Fibroblast of upper back skin (primary cell): ENCODE results near the gene SEC16A.

ENCODE experiments used
- DNase-seq: peaks from one replicate; pipeline ENCODE4 v3.0.0-alpha.2; 2013

The SEC16A gene

GRCh38 chr9:136484153-136485048, 1.6 kb upstream of the SEC16A start:
- no peak for DNase-seq

DNA sequence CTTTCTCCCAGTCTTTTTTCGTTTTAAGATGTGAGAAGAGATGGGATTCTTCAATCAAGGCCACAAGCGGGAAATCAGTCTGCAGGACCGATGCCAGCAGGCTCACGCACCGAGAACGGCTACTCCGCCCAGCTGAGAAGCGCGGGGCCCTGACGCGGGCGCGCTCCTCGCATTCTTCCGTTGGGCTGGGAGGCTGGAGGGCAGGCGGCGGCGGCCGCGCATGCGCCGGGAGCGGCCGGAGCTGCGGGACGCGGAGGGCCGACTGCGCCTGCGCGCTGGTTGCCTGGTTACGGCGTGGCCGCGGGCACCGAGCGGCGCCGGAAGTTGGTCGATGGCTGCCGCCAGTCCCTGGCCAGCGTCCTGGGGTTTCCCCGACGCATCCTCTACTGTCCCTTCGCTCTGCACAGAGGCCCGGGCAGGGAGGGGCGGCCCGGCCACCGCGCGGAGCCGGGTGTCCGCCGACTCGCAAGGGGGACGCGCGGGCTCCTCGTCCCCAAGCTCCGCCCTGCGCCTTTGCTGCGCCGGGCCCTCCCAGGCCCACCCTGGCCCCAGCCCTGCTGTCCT, 831 bp upstream of the SEC16A start:
- DNase-seq: peak; percentile 88

- peak; percentile 20 for DNase-seq
Measured at GRCh38 chr9:136482046-136482792, 621 bp downstream of the SEC16A start.

DNA sequence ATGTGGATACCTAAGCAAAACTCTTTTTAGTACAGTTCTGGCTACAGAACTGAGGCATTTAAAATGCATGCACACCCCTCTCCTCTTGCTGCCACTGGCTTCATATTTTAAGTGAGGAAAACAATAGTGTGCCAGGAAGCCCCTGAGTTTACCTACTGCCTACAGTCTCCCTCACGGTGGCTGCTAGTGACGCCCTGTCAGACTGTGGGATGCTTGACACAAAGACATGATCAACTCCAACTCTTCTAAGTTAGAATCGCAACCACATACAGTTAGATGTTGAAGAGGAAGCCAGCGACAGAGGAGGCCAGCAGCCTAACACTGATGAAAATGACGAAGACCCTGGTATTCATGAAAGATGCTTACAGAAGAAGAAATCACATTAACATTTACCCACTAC, 1.3 kb downstream of the SEC16A start:
- no peak for DNase-seq

GRCh38 chr9:136476369-136477150, 6.3 kb downstream of the SEC16A start:
- no peak for DNase-seq

DNA sequence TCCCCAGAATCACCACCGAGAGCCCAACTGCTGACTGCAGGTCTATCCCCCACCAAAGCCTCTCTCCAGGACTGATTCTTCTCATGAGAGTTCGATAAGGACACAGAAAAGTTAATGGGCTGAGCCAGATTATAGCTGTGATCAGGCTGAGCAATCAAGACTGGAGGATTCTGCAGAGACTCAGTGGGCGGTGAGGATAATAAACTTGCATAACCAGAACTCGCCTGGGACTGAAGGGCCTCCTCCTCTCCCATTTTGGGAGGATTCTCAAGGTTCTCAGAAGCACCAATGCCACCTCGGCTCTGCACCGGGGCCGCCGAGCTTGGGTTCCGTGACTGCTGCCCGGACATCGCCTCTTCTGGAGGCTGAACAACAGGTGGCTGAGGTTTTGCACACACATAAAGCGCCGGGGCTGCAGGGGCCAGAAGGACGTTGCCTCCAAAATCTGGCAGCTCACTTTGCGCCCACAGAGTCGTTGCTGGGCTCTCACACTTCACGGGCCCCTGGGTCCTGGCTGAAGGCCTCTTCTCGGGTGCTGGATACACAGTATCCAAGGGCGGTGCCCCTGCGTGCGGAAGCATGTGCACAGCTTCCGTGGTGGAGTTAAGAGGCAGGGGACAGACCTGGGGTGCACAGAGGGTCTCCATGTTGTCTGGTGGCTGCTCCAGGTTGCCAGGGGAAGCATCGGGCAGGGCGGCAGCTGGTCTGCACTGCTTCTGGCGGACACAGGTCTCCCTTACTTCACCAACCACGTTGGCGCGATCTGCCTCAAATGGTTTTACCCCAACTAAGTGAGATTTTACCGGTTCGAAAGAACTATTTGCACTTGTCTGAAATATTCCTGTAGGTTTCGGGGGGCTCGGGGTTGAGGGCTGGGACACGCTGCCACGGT, 7.6 kb downstream of the SEC16A start:
- no peak for DNase-seq

DNA sequence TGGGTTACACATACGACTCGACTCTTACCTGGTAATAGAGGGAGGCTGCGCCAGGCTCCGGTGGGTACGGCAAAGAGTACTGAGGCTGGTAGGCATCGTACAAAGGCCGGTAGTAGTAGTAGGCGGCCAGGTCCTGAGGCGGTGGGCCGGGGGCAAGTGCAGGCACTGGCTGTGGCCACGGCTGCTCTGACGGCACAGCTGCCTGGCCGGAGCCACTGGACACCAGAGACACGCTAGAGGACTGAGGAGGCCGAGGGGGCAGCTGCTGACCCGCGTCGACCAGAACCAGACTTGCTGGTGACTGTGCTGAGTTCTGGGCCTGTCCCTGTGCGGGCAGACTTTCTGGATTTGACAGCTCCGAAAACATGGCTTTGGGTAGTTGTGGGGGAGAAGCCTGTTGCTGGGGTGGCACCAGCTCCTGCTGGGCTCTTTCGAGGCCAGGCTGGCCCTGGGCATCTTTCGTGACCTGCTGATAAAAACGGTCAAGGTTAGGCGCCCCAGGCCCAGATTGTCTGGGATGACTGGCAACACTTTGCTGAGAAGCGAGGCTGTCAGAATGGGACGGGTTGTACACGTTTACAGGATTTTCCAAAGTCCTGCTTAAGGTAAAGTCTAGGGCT, 8.7 kb downstream of the SEC16A start:
- no peak for DNase-seq

- DNase-seq: no peak
Measured at GRCh38 chr9:136473354-136473721, 9.5 kb downstream of the SEC16A start.

GRCh38 chr9:136472640-136473353, 10.0 kb downstream of the SEC16A start:
- no peak for DNase-seq

- DNase-seq: no peak
Measured at GRCh38 chr9:136471802-136472487, 10.9 kb downstream of the SEC16A start.

DNA sequence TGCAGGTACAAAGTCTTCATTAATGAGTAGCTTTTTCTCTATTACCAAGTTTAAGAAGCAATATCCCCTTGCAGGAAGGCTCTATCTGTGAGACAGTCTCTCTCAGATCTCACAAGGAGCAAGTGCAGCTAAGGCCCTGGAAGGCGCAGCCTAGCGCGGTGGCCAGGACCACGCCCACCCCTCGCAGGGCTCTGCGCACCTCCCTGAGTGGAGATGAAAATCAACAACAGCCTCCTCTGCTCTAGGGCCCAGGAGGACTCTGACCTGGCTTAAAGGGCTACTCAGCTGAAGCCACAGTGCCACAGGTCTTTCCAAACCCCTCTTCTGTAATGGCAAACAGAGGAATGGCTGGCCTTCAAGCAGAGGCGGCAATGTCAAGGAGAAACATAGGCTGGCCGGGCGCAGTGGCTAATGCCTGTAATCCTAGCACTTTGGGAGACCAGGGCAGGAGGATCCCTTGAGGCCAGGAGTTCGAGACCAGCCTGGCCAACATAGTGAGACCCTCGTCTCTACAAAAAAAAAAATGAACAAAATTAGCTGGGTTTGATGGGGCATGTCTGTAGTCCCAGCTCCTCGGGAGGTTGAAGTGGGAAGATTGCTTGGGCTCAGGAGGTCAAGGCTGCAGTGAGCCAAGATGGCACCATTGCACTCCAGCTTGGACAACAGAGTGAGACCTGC, 11.9 kb downstream of the SEC16A start:
- DNase-seq: no peak

DNA sequence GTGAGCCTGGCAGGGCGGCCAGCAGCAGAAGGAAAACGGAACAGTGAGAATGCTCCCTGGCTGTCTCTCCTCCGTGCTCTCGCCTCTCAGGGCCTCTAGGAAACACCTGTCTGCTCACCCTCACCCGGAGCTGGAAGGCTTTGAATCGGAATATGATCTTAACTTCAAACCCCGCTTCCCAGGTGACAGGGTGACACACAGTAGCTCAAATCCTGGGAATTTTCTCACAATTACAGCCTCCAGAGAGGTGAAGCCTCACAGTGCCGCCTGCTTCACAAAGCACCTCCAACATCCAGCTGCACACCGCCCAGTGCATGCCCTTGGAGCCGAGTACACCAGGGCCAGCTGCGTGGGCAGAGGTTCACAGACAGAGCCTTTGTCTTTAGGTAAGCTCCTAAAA, 12.5 kb downstream of the SEC16A start:
- DNase-seq: no peak

DNA sequence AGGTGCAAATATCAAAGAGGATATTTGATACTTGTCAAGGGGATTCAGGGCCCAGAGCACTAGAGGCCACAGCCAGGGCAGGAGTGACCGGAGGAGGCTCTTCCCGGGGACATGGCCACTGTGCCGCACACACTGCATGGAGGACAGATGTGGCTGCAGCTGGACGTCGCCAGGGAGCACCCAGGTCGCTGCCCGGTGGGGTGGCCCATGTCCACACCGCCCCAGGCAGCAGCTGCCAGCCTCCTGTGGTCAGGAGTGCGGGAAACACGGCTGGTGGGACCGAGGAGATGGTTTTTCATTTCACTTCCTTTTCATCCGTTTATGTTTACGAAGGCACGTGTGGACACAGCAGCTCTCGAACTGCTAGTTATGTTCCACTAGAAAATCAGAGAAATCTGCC, 15.1 kb downstream of the SEC16A start:
- DNase-seq: no peak

- DNase-seq: no peak
Measured at GRCh38 chr9:136466155-136466541, 16.7 kb downstream of the SEC16A start.

GRCh38 chr9:136465500-136466154, 17.2 kb downstream of the SEC16A start:
- DNase-seq: no peak

DNA sequence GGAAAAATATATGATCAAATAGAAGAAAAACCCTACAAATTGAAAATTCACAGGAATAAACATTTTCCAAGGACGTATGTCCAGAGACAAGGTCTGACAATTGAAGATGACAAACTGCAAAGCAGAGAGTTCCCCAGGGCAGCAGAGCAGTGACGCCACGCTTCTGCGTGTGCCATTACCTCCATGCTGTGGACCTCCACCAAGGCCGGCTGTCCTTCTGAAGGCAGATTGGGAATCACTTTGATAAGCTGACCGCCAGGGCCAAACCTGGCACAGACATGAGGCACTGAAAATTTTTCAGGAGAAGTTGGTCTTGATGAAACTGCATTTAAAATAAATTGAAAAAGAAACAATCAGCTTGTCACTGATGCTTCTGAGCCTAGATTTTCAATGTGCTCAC, 18.6 kb downstream of the SEC16A start:
- DNase-seq: no peak

DNA sequence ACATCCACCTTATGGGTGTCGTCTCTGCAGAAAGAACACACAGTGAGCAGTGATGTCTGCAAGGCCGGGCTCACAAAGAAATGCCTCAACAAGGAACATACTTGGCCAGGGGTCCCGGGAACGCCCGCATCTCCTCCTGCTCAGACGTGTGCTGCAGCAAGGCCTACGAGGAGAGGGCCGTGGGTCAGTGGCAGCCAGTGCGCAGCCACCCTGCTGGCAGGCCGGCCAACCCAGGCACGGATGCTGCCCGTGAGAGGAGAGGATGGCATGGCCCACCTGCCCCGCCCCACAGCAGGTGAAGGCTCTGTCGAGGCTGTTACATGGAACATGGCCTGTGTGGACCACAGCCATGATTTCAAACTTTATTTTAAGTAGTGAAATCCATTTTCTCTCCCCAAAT, 19.3 kb downstream of the SEC16A start:
- DNase-seq: no peak

GRCh38 chr9:136462664-136463063, 20.2 kb downstream of the SEC16A start:
- DNase-seq: no peak

GRCh38 chr9:136460772-136461325, 22.0 kb downstream of the SEC16A start:
- DNase-seq: no peak
